Left renal cortex interstitium (tissue), 4 donors: ENCODE data around the gene PRRT4. TPM values are rescaled to one million over a fixed set of nuclear protein-coding genes. Genes with fewer than 3 reads are reported as not detected.

Experiments used
- DNase-seq, 4 donors: peaks; one replicate each; pipeline ENCODE4 v3.0.0-alpha.2; 2013; ENCODE audit warnings: low read depth in 4 of 4, low spot score in 2 of 4, missing footprints in 1 of 4
- polyA plus RNA-seq, 4 donors: library from polyadenylated mRNA; unstranded; fragments of 120-200 nt; gene quantifications; one replicate each; pipeline ENCODE4 v1.2.1, GENCODE V29; 2013; ENCODE audit not compliant: insufficient read length in 4 of 4

PRRT4 gene
- polyA plus RNA-seq, 4 donors, result 0.73 to 1.2 (median 1.1) TPM

- no peak for DNase-seq
Observed at GRCh38 chr7:128396357-128396756, 34.9 kb upstream of the PRRT4 start.

GRCh38 chr7:128395748-128396147, 34.3 kb upstream of the PRRT4 start:
- DNase-seq, result no peak

GRCh38 chr7:128394904-128395496, 33.5 kb upstream of the PRRT4 start:
- DNase-seq, result no peak

GRCh38 chr7:128393526-128394330, 32.2 kb upstream of the PRRT4 start:
- DNase-seq, result no peak

- no peak for DNase-seq
Observed at GRCh38 chr7:128392446-128393327, 31.2 kb upstream of the PRRT4 start.

GRCh38 chr7:128391805-128392204, 30.3 kb upstream of the PRRT4 start:
- no peak for DNase-seq

GRCh38 chr7:128390871-128391565, 29.5 kb upstream of the PRRT4 start:
- DNase-seq, result no peak

GRCh38 chr7:128389618-128390329, 28.3 kb upstream of the PRRT4 start:
- DNase-seq, result no peak

GRCh38 chr7:128389085-128389617, 27.7 kb upstream of the PRRT4 start:
- no peak for DNase-seq

- DNase-seq, result no peak
Observed at GRCh38 chr7:128388145-128388485, 26.6 kb upstream of the PRRT4 start.

GRCh38 chr7:128387216-128388144, 26.0 kb upstream of the PRRT4 start:
- peak in 1 of 4 donors; percentile 71 for DNase-seq

GRCh38 chr7:128385988-128386925, 24.8 kb upstream of the PRRT4 start:
- DNase-seq, result no peak

- DNase-seq, result no peak
Observed at GRCh38 chr7:128384726-128385125, 23.2 kb upstream of the PRRT4 start.

GRCh38 chr7:128383776-128384175, 22.3 kb upstream of the PRRT4 start:
- no peak for DNase-seq

- no peak for DNase-seq
Observed at GRCh38 chr7:128381161-128381821, 19.8 kb upstream of the PRRT4 start.

GRCh38 chr7:128380483-128381106, 19.1 kb upstream of the PRRT4 start:
- no peak for DNase-seq
